Measurements from ENCODE around the gene CABLES2.

Gene CABLES2

GRCh38 chr20:62415354-62416111 is 8.4 kb upstream of the CABLES2 start:
- Histone ChIP-seq H4K20me1 (ENCODE audit: insufficient read depth, low read length, poor library complexity, severe bottlenecking) (no peaks in the 10 kb centered on the region), H3K9ac (ENCODE audit: low read depth, low read length, poor library complexity, severe bottlenecking) (no peak overlapping the region), H3K4me2 (ENCODE audit: low read depth, low read length, poor library complexity, severe bottlenecking) (no peak overlapping the region), H3K4me3 (ENCODE audit: low read length, poor library complexity, severe bottlenecking) (no peak overlapping the region), H3K4me1 (ENCODE audit: insufficient read depth, low read length, poor library complexity, severe bottlenecking) (peaks cover 1% of the 10 kb centered on the region), H3K27me3 (ENCODE audit: insufficient read depth, low read length, poor library complexity, severe bottlenecking) (no peaks in the 10 kb centered on the region), H3F3A (ENCODE audit: low read depth) (no peaks in the 10 kb centered on the region), H3K9me2 (replicated peaks; ENCODE audit: low read depth, low read length) (no peaks in the 10 kb centered on the region), H2AFZ (ENCODE audit: low read length) (no peak overlapping the region), H3K36me3 (ENCODE audit: insufficient read depth, low read length) (no peaks in the 10 kb centered on the region), H3K79me2 (ENCODE audit: insufficient read depth, low read length) (no peaks in the 10 kb centered on the region), H3K9me3 (ENCODE audit: insufficient read depth, low read depth, low read length) (no peaks in the 10 kb centered on the region)
- no peak for TF ChIP-seq EZH2phosphoT487 (IDR thresholded peaks at IDR 0.05; ENCODE audit: borderline replicate concordance)
- TF ChIP-seq CTCF (conservative IDR thresholded peaks at IDR 0.05; ENCODE audit: low read length) = no peak

- no peaks in the 10 kb centered on the region for H3K9me2 ChIP-seq (replicated peaks; ENCODE audit: low read depth, low read length)
- H3K9me3 ChIP-seq (ENCODE audit: insufficient read depth, low read depth, low read length) = no peaks in the 10 kb centered on the region
- H2AFZ ChIP-seq (ENCODE audit: low read length) = no peak overlapping the region
- TF ChIP-seq EZH2phosphoT487 (IDR thresholded peaks at IDR 0.05; ENCODE audit: borderline replicate concordance) (no peak), CTCF (conservative IDR thresholded peaks at IDR 0.05; ENCODE audit: low read length) (peak; percentile 47)
- no peak overlapping the region for H3K4me2 ChIP-seq (ENCODE audit: low read depth, low read length, poor library complexity, severe bottlenecking)
- no peak overlapping the region for H3K4me3 ChIP-seq (ENCODE audit: low read length, poor library complexity, severe bottlenecking)
- no peaks in the 10 kb centered on the region for H4K20me1 ChIP-seq (ENCODE audit: insufficient read depth, low read length, poor library complexity, severe bottlenecking)
- no peaks in the 10 kb centered on the region for H3K27me3 ChIP-seq (ENCODE audit: insufficient read depth, low read length, poor library complexity, severe bottlenecking)
- peaks cover 11% of the 10 kb centered on the region for H3K4me1 ChIP-seq (ENCODE audit: insufficient read depth, low read length, poor library complexity, severe bottlenecking)
- no peaks in the 10 kb centered on the region for H3K36me3 ChIP-seq (ENCODE audit: insufficient read depth, low read length)
- no peaks in the 10 kb centered on the region for H3F3A ChIP-seq (ENCODE audit: low read depth)
- no peaks in the 10 kb centered on the region for H3K79me2 ChIP-seq (ENCODE audit: insufficient read depth, low read length)
- H3K9ac ChIP-seq (ENCODE audit: low read depth, low read length, poor library complexity, severe bottlenecking) = no peak overlapping the region
Observed at GRCh38 chr20:62413896-62414481, 6.9 kb upstream of the CABLES2 start.

GRCh38 chr20:62413025-62413570 is 6.0 kb upstream of the CABLES2 start:
- H3K4me1 ChIP-seq (ENCODE audit: insufficient read depth, low read length, poor library complexity, severe bottlenecking) = peaks cover 13% of the 10 kb centered on the region
- no peak overlapping the region for H3K4me2 ChIP-seq (ENCODE audit: low read depth, low read length, poor library complexity, severe bottlenecking)
- no peaks in the 10 kb centered on the region for H3K36me3 ChIP-seq (ENCODE audit: insufficient read depth, low read length)

More at GRCh38 chr20:62413025-62413570, 6.0 kb upstream of the CABLES2 start:
- H3K4me3 ChIP-seq (ENCODE audit: low read length, poor library complexity, severe bottlenecking) = no peak overlapping the region
- no peaks in the 10 kb centered on the region for H3K9me2 ChIP-seq (replicated peaks; ENCODE audit: low read depth, low read length)
- TF ChIP-seq CTCF (conservative IDR thresholded peaks at IDR 0.05; ENCODE audit: low read length) = no peak
- no peak for TF ChIP-seq EZH2phosphoT487 (IDR thresholded peaks at IDR 0.05; ENCODE audit: borderline replicate concordance)
- H4K20me1 ChIP-seq (ENCODE audit: insufficient read depth, low read length, poor library complexity, severe bottlenecking) = no peaks in the 10 kb centered on the region
- H3K9me3 ChIP-seq (ENCODE audit: insufficient read depth, low read depth, low read length) = no peaks in the 10 kb centered on the region
- H3K27me3 ChIP-seq (ENCODE audit: insufficient read depth, low read length, poor library complexity, severe bottlenecking) = no peaks in the 10 kb centered on the region
- H3K9ac ChIP-seq (ENCODE audit: low read depth, low read length, poor library complexity, severe bottlenecking) = no peak overlapping the region
- H3K79me2 ChIP-seq (ENCODE audit: insufficient read depth, low read length) = no peaks in the 10 kb centered on the region
- H3F3A ChIP-seq (ENCODE audit: low read depth) = no peaks in the 10 kb centered on the region
- H2AFZ ChIP-seq (ENCODE audit: low read length) = no peak overlapping the region
